DMS 273 (cell line): Measurements from ENCODE around the gene TWF2.

Experiments used
- DNase-seq: peaks from one replicate; lab custom pipeline; 2025; ENCODE audit not compliant: unreplicated experiment; lab: John Stamatoyannopoulos, UW

The TWF2 gene

GRCh38 chr3:52183786-52184445, 55.0 kb downstream of the TWF2 start:
- no peak for DNase-seq

- DNase-seq, result no peak
These were observed 56.3 kb downstream of the TWF2 start for GRCh38 chr3:52182691-52183090.

- DNase-seq, result no peak
These were observed 56.8 kb downstream of the TWF2 start for GRCh38 chr3:52182196-52182595.

- DNase-seq, result no peak
These were observed 57.4 kb downstream of the TWF2 start for GRCh38 chr3:52181543-52181942.
